GM18502 (cell line): ENCODE measurements around the gene ARGLU1.

Source experiments
- ATAC-seq: cut with Tn5 transposase; IDR thresholded peaks from one replicate; pipeline ENCODE4 v1.9.1; 2021; ENCODE audit warnings: mild to moderate bottlenecking; ENCODE audit not compliant: unreplicated experiment, poor library complexity

The ARGLU1 gene

GRCh38 chr13:106550570-106551135, 17.3 kb downstream of the ARGLU1 start:
- no peak for ATAC-seq

- ATAC-seq, result no peak
These were observed 19.8 kb downstream of the ARGLU1 start for GRCh38 chr13:106548064-106548696.

- no peak for ATAC-seq
These were observed 26.1 kb downstream of the ARGLU1 start for GRCh38 chr13:106541826-106542225.

- ATAC-seq, result no peak
These were observed 27.3 kb downstream of the ARGLU1 start for GRCh38 chr13:106540613-106541012.

GRCh38 chr13:106537521-106537920, 30.4 kb downstream of the ARGLU1 start:
- no peak for ATAC-seq

GRCh38 chr13:106536244-106537034, 31.5 kb downstream of the ARGLU1 start:
- peak; percentile 44 for ATAC-seq

- peak; percentile 96 for ATAC-seq
These were observed 32.2 kb downstream of the ARGLU1 start, which contains the start of gene EFNB2 for GRCh38 chr13:106535552-106536243. Gene EFNB2 (minus strand): TSS chr13:106535662. CDS start chr13:106534964, 698 bp downstream.

- ATAC-seq, result peak; percentile 33
These were observed 33.0 kb downstream of the ARGLU1 start for GRCh38 chr13:106534639-106535551.

- ATAC-seq, result no peak
These were observed 33.8 kb downstream of the ARGLU1 start for GRCh38 chr13:106533943-106534638.

- ATAC-seq, result no peak
These were observed 34.6 kb downstream of the ARGLU1 start for GRCh38 chr13:106533101-106533942.

- ATAC-seq, result no peak
These were observed 35.6 kb downstream of the ARGLU1 start for GRCh38 chr13:106532111-106532929.

- no peak for ATAC-seq
These were observed 36.9 kb downstream of the ARGLU1 start for GRCh38 chr13:106530980-106531481.

- ATAC-seq, result no peak
These were observed 37.6 kb downstream of the ARGLU1 start for GRCh38 chr13:106530171-106530851.

- no peak for ATAC-seq
These were observed 38.3 kb downstream of the ARGLU1 start for GRCh38 chr13:106529415-106530170.

- no peak for ATAC-seq
These were observed 39.1 kb downstream of the ARGLU1 start for GRCh38 chr13:106528718-106529414.
